HG02870 (cell line): ENCODE results near the gene GRAP.

ENCODE experiments used
- ATAC-seq: cut with Tn5 transposase; IDR thresholded peaks from one replicate; pipeline ENCODE4 v1.9.1; 2021; ENCODE audit warnings: mild to moderate bottlenecking, moderate library complexity; ENCODE audit not compliant: unreplicated experiment

Gene GRAP

GRCh38 chr17:19019041-19019941, 27.5 kb downstream of the GRAP start:
- ATAC-seq: no peak

- ATAC-seq: no peak
These were observed 28.2 kb downstream of the GRAP start for GRCh38 chr17:19018600-19018950.

GRCh38 chr17:19017804-19018599, 28.8 kb downstream of the GRAP start:
- ATAC-seq: no peak

GRCh38 chr17:19017401-19017800, 29.4 kb downstream of the GRAP start:
- ATAC-seq: no peak

GRCh38 chr17:19016881-19017280, 29.9 kb downstream of the GRAP start:
- ATAC-seq: no peak

GRCh38 chr17:19016297-19016696, 30.5 kb downstream of the GRAP start:
- ATAC-seq: no peak

GRCh38 chr17:19015428-19015827, 31.3 kb downstream of the GRAP start:
- ATAC-seq: no peak

- ATAC-seq: no peak
These were observed 32.0 kb downstream of the GRAP start for GRCh38 chr17:19014628-19015215.

GRCh38 chr17:19013806-19014627, 32.7 kb downstream of the GRAP start:
- ATAC-seq: no peak

GRCh38 chr17:19013226-19013625, 33.5 kb downstream of the GRAP start:
- no peak for ATAC-seq

- ATAC-seq: no peak
These were observed 34.3 kb downstream of the GRAP start for GRCh38 chr17:19012171-19013080.

- no peak for ATAC-seq
These were observed 35.2 kb downstream of the GRAP start for GRCh38 chr17:19011581-19011980.

- ATAC-seq: no peak
These were observed 35.8 kb downstream of the GRAP start for GRCh38 chr17:19010729-19011505.

- no peak for ATAC-seq
These were observed 36.8 kb downstream of the GRAP start for GRCh38 chr17:19009970-19010369.

GRCh38 chr17:19006698-19007097, 40.1 kb downstream of the GRAP start:
- ATAC-seq: no peak

- no peak for ATAC-seq
These were observed 40.8 kb downstream of the GRAP start for GRCh38 chr17:19005789-19006430.

GRCh38 chr17:19005137-19005773, 41.5 kb downstream of the GRAP start:
- no peak for ATAC-seq
